Measurements from ENCODE around the gene DDX27. TPM values are rescaled to one million over a fixed set of nuclear protein-coding genes. Genes with fewer than 3 reads are reported as not detected.

Gene DDX27
- total and polyA plus RNA-seq, 2 of the 13 experiments (the other 11 are each of a cell fraction or from before 2014, with no cell fraction given) = 42.6 to 72.8 TPM

- TF ChIP-seq AHDC1 (CRISPR knock-in tag; IDR thresholded peaks at IDR 0.05; ENCODE audit: borderline replicate concordance) (no peak; the same call in 1 of the 2 replicates), AKNA (CRISPR knock-in tag; IDR thresholded peaks at IDR 0.05; ENCODE audit: borderline replicate concordance) (no peak), ZNF143 (CRISPR knock-in tag; IDR thresholded peaks at IDR 0.05) (no peak), ZNF691 (CRISPR knock-in tag; IDR thresholded peaks at IDR 0.05; ENCODE audit: borderline replicate concordance, low read depth) (no peak), SCMH1 (CRISPR knock-in tag; IDR thresholded peaks at IDR 0.05; ENCODE audit: borderline replicate concordance) (no peak), ZNF292 (CRISPR knock-in tag; IDR thresholded peaks at IDR 0.05; ENCODE audit: borderline replicate concordance, low read depth) (no peak; the same call in 1 of the 2 replicates), ZNF333 (CRISPR knock-in tag; IDR thresholded peaks at IDR 0.05; ENCODE audit: borderline replicate concordance) (no peak), ZNF639 (CRISPR knock-in tag; conservative IDR thresholded peaks at IDR 0.05) (no peak), HCFC1 (IDR thresholded peaks at IDR 0.05; ENCODE audit: low read depth, low read length) (no peak), MATR3 (CRISPR knock-in tag; IDR thresholded peaks at IDR 0.05) (no peak), ERF (CRISPR knock-in tag; IDR thresholded peaks at IDR 0.05) (no peak), ZNF276 (CRISPR knock-in tag; IDR thresholded peaks at IDR 0.05; ENCODE audit: low read depth) (no peak), ZNF891 (CRISPR knock-in tag; IDR thresholded peaks at IDR 0.05) (no peak)
Measured at GRCh38 chr20:49179368-49180277, 39.6 kb upstream of the DDX27 start (continued).
